ENCODE measurements around the gene LGALS9C. TPM values are rescaled to one million over a fixed set of nuclear protein-coding genes. Genes with fewer than 3 reads are reported as not detected.
"Not testable (repeated sequence)": the region's sequence is repeated elsewhere in the genome, so short reads cannot be mapped to it uniquely, and the experiment has no call there.

LGALS9C gene
- total RNA-seq, 1 donor from 2014 or later: not detected

DNA sequence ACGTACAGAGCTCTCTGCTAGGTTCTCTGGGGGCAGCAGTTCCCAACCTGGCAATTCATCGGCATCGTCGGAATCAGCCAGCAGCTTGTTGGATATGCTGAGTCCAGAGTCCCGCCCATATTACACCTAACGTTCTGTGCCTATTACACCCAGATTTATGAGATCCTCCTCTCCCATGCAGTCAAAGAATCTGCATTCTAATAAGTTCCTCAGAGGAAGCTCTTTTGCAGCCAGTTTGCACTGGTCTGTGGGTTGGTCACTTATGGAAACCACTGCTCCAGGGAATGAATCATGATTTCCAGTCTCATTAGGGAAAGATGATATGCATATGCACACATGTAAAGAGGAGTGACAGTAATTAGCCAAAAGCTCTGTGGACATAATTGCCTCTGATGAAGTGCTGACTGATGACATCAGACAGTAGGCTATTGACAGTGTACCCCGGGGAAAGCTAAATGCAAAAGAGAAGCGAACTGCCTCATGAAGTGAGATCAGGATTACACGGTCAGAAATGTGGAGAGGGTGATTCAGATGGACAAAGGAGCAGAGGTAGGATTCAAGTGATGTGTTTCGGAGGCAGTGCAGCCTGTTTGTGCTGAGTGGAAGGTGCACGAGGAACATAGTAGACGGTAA is 49.7 kb downstream of the LGALS9C start:
- DNase-seq (ENCODE audit: low spot score in 2 of 2); intact Hi-C loops (cut with DNase I): not testable (repeated sequence)

GRCh38 chr17:18527354-18527753 is 50.8 kb downstream of the LGALS9C start:
- H3K4me3 ChIP-seq; DNase-seq (ENCODE audit: low spot score in 2 of 2); H3K4me1 ChIP-seq; H3K9me3 ChIP-seq; H3K36me3 ChIP-seq; H3K27ac ChIP-seq; intact Hi-C loops (cut with DNase I); H3K27me3 ChIP-seq: not testable (repeated sequence)

More for the DNA sequence above, 49.7 kb downstream of the LGALS9C start:
- not testable (repeated sequence) for H3K9me3 ChIP-seq, H3K27ac ChIP-seq, H3K27me3 ChIP-seq, H3K4me3 ChIP-seq, H3K4me1 ChIP-seq, H3K36me3 ChIP-seq

DNA sequence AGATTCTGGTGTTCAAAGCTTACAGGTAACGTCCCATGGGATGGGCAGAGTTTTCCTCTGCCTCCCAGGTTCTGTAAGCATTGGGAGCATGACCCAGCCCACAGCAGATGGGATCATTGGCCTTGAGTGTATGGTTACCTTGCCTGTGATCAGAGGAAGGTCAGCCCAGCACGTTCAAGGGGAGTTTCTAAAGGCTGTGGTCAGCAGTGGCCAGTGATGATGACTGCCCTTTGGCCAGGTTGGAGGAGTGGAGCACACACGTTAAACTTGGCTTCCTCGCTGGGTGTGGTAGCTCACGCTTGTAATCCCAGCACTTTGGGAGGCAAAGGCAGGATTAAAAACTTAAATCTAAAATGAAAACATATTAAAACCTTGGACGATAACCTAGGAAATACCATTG is 51.8 kb downstream of the LGALS9C start:
- H3K4me1 ChIP-seq; H3K9me3 ChIP-seq; intact Hi-C loops (cut with DNase I); H3K27me3 ChIP-seq; H3K36me3 ChIP-seq; H3K27ac ChIP-seq; H3K4me3 ChIP-seq; DNase-seq (ENCODE audit: low spot score in 2 of 2): not testable (repeated sequence)

DNA sequence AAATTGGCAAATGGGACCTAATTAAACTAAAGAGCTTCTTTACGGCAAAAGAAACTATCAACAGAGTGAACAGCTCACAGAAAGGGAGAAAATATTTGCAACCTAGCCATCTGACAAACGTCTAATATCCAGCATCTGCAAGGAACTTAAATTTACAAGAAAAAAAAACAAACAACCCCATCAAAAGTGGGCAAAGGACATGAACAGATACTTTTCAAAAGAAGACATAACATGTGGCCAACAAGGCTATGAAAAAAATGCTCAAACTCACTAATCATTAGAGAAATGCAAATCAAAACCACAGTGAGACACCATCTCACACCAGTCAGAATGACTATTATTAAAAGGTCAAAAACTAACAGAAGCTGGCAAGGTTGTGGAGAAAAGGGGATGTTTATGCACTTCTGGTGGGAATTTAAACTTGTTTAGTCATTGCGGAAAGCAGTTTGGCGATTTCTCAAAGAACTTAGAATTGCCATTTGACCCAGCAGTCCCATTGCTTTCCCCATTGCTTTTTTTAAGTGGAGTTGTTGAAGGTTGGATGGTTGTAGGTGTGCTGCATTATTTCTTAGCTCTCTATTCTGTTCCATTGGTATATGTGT is 52.4 kb downstream of the LGALS9C start:
- H3K4me3 ChIP-seq; H3K4me1 ChIP-seq; H3K9me3 ChIP-seq; intact Hi-C loops (cut with DNase I); DNase-seq (ENCODE audit: low spot score in 2 of 2); H3K36me3 ChIP-seq; H3K27ac ChIP-seq; H3K27me3 ChIP-seq: not testable (repeated sequence)

DNA sequence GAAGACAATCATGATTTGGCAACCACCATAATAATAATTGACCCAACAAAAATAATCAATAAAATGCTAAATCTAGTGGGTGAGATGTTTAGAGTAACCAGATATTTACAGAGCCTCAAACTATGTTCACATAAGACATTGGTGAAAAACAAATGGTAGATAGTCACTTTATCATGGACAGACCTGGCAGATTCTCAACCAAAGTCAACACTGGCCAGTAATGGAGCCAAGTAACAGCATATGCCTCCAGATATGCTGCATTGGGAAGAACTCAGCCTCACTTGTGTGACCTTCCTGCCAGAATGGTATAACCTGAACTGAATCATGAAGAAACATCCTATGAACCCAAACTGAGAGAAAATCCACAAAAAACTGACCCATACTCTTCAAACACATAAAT is 53.8 kb downstream of the LGALS9C start:
- H3K9me3 ChIP-seq; H3K4me3 ChIP-seq; H3K36me3 ChIP-seq; H3K4me1 ChIP-seq; DNase-seq (ENCODE audit: low spot score in 2 of 2); H3K27me3 ChIP-seq; H3K27ac ChIP-seq; intact Hi-C loops (cut with DNase I): not testable (repeated sequence)

GRCh38 chr17:18542234-18542633 is 65.6 kb downstream of the LGALS9C start:
- H3K4me3 ChIP-seq; H3K4me1 ChIP-seq; H3K9me3 ChIP-seq; H3K27me3 ChIP-seq; intact Hi-C loops (cut with DNase I); DNase-seq (ENCODE audit: low spot score in 2 of 2); H3K36me3 ChIP-seq; H3K27ac ChIP-seq: not testable (repeated sequence)

DNA sequence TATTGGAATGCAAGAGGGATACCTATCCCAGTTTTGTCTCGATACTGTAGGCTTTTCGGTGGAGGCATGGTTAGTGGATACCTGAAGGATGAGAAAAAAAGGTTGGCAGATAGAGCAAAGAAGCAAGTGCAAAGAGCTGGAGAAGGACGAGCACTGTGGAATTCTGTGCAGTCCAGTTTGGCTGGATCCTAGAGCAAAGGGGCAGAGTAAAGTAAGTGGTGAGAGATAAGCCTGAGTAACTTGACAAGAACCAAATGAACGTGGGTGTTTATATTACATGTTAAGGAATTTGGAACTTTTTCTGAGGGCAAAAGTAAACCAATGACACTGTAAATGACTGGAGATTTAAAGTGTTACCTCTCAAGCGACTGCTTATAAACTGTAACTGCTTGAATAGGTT is 66.3 kb downstream of the LGALS9C start:
- H3K4me1 ChIP-seq; intact Hi-C loops (cut with DNase I); H3K36me3 ChIP-seq: not testable (repeated sequence)

More for the DNA sequence above, 66.3 kb downstream of the LGALS9C start:
- DNase-seq (ENCODE audit: low spot score in 2 of 2); H3K9me3 ChIP-seq; H3K27ac ChIP-seq; H3K27me3 ChIP-seq; H3K4me3 ChIP-seq: not testable (repeated sequence)

Other genes starting within 250 kb of the LGALS9C start
- 716 TPM for gene FLII, start 218.1 kb upstream of the LGALS9C start, total RNA-seq
- 18.5 TPM for gene MIEF2, start 216.1 kb upstream of the LGALS9C start, total RNA-seq
- gene TOP3A, start 161.8 kb upstream of the LGALS9C start, total RNA-seq: 52.8 TPM
- 10.3 TPM for gene SMCR8, start 161.5 kb upstream of the LGALS9C start, total RNA-seq
- gene SHMT1, start 113.2 kb upstream of the LGALS9C start, total RNA-seq: 16.7 TPM
- gene EVPLL, start 99.0 kb upstream of the LGALS9C start, total RNA-seq: not detected
- gene TBC1D28, start 167.6 kb downstream of the LGALS9C start, total RNA-seq: not detected
- gene FOXO3B, start 205.5 kb downstream of the LGALS9C start, total RNA-seq: 2.0 TPM

Data from ascending aorta (tissue), 2 donors.